HepG2 (cell line): ENCODE results near the gene AUP1. TPM values are rescaled to one million over a fixed set of nuclear protein-coding genes. Genes with fewer than 3 reads are reported as not detected.

Source experiments
- E2F1 ChIP-seq: sonication (generic); formaldehyde crosslinking; IDR thresholded peaks from 2 replicates; pipeline ENCODE4 v1.5.0; 2020; ENCODE audit warnings: missing genetic modification reagents
- GABPB1 ChIP-seq: IDR thresholded peaks from 2 replicates; pipeline ENCODE4 v1.6.1; 2016; ENCODE audit warnings: mild to moderate bottlenecking, missing genetic modification reagents, moderate library complexity, missing compliant biosample characterization
- HOMEZ ChIP-seq: IDR thresholded peaks from 2 replicates; pipeline ENCODE4 v1.6.1; 2016; ENCODE audit warnings: low read depth
- NFE2L1 ChIP-seq: sonication (generic); formaldehyde crosslinking; IDR thresholded peaks from 2 replicates; pipeline ENCODE4 v1.4.0; 2020; ENCODE audit warnings: missing genetic modification reagents, mild to moderate bottlenecking, borderline replicate concordance
- RARA ChIP-seq: IDR thresholded peaks from 2 replicates; pipeline ENCODE4 v1.6.1; 2016; ENCODE audit warnings: missing genetic modification reagents, missing compliant biosample characterization
- RXRA ChIP-seq: sonication (generic); formaldehyde crosslinking; IDR thresholded peaks from 2 replicates; pipeline ENCODE4 v1.5.1; 2020; ENCODE audit warnings: missing genetic modification reagents
- TEAD3 ChIP-seq: optimal IDR thresholded peaks from 2 replicates; pipeline ENCODE3; 2016; ENCODE audit warnings: borderline replicate concordance
- ZBTB4 ChIP-seq: sonication (generic); formaldehyde crosslinking; IDR thresholded peaks from 2 replicates; pipeline ENCODE4 v1.4.0; 2020; ENCODE audit warnings: missing genetic modification reagents, mild to moderate bottlenecking, borderline replicate concordance
- ZHX2 ChIP-seq, 2 experiments: sonication (generic) in 1 of 2; formaldehyde crosslinking in 1 of 2; IDR thresholded peaks; 2 replicates each; pipeline versions ENCODE4 v1.6.1 to v1.9.0; 2014 to 2022; ENCODE audit warnings: antibody characterized with exemption in 1 of 2, borderline replicate concordance in 1 of 2, inconsistent platforms in 1 of 2, low read depth in 1 of 2, missing genetic modification reagents in 1 of 2
- ZNF512B ChIP-seq: sonication (generic); formaldehyde crosslinking; IDR thresholded peaks from 2 replicates; pipeline ENCODE4 v1.5.1; 2020; ENCODE audit warnings: missing genetic modification reagents, mild to moderate bottlenecking, borderline replicate concordance
- ZNF740 ChIP-seq: sonication (generic); formaldehyde crosslinking; IDR thresholded peaks from 2 replicates; pipeline ENCODE4 v1.4.0; 2020; ENCODE audit warnings: missing genetic modification reagents
- polyA plus RNA-seq, 8 experiments: library from polyadenylated mRNA; depleted of rRNA in 3 of 8; stranded (reverse) in 7 of 8; unstranded in 1 of 8; fragments of >200 nt; fragmentation: Illumina TruSeq in 4 of 8; extraction: Trizol in 4 of 8; gene quantifications; 2 replicates each; pipeline versions ENCODE4 v1.2.1 to v1.2.3, GENCODE V29; 2011 to 2016; ENCODE audit warnings: low read depth in 4 of 8, missing spikeins in 1 of 8, mixed read lengths in 1 of 8; ENCODE audit not compliant: insufficient read depth in 1 of 8
- total RNA-seq, 5 experiments: library from RNA; depleted of rRNA; stranded (reverse); fragments of >200 nt; fragmentation: Illumina TruSeq; extraction: Trizol; gene quantifications; 2 replicates each; pipeline ENCODE4 v1.2.3, GENCODE V29; 2016; ENCODE audit warnings: low read depth in 1 of 5

Gene AUP1
- total and polyA plus RNA-seq, 2 of the 13 experiments (the other 11 are each of a cell fraction or from before 2014, with no cell fraction given): 174 to 267 TPM

- peak; percentile 71 for TF ChIP-seq HOMEZ (CRISPR knock-in tag)
- TF ChIP-seq GABPB1 (CRISPR knock-in tag): peak; percentile 98
- TF ChIP-seq TEAD3 (CRISPR knock-in tag): peak; percentile 46
- TF ChIP-seq ZHX2 (IDR thresholded peaks at IDR 0.05; ENCODE audit: low read depth): peak; percentile 92
- no peak for TF ChIP-seq ZHX2 (CRISPR knock-in tag; IDR thresholded peaks at IDR 0.05; ENCODE audit: borderline replicate concordance)
- peak; percentile 37; the same call in 1 of the 2 replicates for TF ChIP-seq ZBTB4 (CRISPR knock-in tag)
- no peak for TF ChIP-seq ZNF512B (CRISPR knock-in tag)
- TF ChIP-seq NFE2L1 (CRISPR knock-in tag): peak; percentile 57; the same call in 1 of the 2 replicates
- TF ChIP-seq RXRA (CRISPR knock-in tag): peak; percentile 86
- no peak for TF ChIP-seq ZNF740 (CRISPR knock-in tag)
- TF ChIP-seq RARA (CRISPR knock-in tag): peak; percentile 36
- peak; percentile 87 for TF ChIP-seq E2F1 (CRISPR knock-in tag)
Measured at GRCh38 chr2:74482801-74483674, 46.5 kb downstream of the AUP1 start, which contains the start of the genes CCDC142 and TTC31 (continued).
